Activated CD4-positive, alpha-beta T cell treated with anti-CD3 and anti-CD28 coated beads, Interleukin-2, amount 50 U/mL, for 1 hour (primary cell): ENCODE results near the gene PIK3R5.

Experiments
- DNase-seq: peaks from one replicate; pipeline ENCODE4 v3.0.0-alpha.2; 2020

The PIK3R5 gene

DNA sequence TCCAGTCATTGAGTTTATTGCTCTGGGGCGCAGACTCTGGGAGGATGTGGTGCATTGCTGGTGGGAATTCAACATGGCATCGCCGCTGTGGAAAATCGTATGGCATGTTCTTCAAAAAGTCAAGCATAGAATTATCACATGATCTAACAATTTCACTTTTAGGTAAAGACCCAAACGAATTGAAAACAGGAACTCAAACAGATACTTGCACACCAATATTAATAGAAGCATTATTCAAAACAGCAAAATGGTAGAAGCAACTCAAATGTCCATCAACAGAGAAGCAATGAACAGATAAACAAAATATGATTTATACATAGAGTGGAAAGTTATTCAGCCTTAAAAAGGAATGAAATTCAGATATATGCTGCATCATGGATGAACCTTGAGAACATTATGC lies 113.9 kb downstream of the PIK3R5 start:
- no peak for DNase-seq

DNA sequence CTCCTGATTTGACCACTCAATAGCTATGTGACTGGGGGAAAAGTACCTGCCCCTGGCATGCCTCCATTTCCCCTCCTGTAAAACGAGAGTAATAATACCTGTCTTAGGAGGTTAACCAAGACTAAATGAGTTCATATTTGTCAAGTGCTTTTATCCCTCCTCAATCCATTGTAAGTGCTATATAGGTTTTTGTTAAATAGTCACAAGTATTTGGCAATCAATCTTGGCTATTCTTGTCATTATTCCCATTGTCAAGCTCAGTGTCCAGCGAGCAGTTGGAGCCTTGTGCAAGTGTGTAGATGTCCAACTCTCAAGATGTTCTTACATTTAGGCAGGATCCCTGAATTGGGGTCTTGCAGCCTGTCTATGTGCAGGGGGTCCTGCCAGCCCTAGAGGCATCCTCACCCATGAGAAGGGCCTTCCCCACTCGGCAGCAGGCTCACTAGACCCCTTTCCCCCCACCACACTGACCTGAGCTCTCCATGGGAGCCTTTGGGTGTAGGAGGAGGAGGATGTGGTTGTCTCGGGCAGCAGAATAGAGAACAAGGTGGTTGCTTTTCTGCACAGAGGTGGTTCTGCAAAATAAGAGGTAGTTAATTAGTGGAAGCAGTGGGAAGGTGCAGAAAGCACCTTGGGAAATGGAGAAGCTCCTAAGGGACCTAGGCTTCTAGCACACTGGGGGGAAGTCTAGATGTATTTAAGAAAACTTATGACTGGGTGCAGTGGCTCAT lies 116.0 kb downstream of the PIK3R5 start:
- no peak for DNase-seq

- DNase-seq, result no peak
Measured at GRCh38 chr17:8847891-8848290, 117.6 kb downstream of the PIK3R5 start.

GRCh38 chr17:8846768-8847211 lies 118.7 kb downstream of the PIK3R5 start:
- no peak for DNase-seq

GRCh38 chr17:8844229-8845218 lies 121.0 kb downstream of the PIK3R5 start:
- no peak for DNase-seq

DNA sequence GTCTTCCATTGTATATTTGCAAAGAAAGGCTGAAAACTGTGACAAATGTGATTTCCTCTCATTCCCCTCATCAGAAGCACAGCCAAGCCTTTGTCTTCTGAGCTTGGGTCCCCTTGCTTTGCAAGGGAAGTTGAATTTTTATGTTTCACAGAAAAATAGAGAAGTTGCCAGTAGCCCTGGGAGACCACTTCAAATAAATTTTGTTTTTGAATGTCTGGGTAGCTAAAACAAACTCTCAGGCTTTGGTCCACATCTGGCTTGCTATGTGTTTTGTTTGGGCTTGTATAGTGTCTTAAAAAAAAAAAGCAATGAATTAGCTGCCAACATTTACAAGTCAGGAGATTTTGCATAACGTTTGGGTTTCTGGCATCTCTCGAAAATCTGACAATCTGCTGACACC lies 122.2 kb downstream of the PIK3R5 start:
- no peak for DNase-seq

DNA sequence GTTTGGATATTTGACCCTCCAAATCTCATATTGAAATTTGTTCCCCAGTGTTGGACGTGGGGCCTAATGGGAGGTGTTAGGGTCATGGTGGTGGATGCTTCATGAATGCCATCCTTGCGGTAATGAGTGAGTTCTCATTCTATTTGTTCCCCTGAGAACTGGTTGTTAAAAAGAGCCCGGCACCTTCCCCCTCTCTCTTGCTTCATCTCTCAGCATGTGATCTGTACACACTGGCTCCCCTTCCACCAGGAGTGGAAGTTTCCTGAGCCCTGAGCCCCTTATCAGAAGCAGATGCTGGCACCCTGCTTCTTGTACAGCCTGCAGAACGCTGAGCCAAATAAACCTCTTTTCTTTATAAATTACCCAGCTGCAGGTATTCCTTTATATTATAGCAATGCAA lies 123.7 kb downstream of the PIK3R5 start:
- no peak for DNase-seq

- no peak for DNase-seq
Measured at GRCh38 chr17:8839410-8839935, 126.0 kb downstream of the PIK3R5 start.

GRCh38 chr17:8838551-8839095 lies 126.9 kb downstream of the PIK3R5 start:
- DNase-seq, result no peak

- no peak for DNase-seq
Measured at GRCh38 chr17:8837563-8838075, 127.9 kb downstream of the PIK3R5 start.

GRCh38 chr17:8836821-8837562 lies 128.5 kb downstream of the PIK3R5 start:
- no peak for DNase-seq

DNA sequence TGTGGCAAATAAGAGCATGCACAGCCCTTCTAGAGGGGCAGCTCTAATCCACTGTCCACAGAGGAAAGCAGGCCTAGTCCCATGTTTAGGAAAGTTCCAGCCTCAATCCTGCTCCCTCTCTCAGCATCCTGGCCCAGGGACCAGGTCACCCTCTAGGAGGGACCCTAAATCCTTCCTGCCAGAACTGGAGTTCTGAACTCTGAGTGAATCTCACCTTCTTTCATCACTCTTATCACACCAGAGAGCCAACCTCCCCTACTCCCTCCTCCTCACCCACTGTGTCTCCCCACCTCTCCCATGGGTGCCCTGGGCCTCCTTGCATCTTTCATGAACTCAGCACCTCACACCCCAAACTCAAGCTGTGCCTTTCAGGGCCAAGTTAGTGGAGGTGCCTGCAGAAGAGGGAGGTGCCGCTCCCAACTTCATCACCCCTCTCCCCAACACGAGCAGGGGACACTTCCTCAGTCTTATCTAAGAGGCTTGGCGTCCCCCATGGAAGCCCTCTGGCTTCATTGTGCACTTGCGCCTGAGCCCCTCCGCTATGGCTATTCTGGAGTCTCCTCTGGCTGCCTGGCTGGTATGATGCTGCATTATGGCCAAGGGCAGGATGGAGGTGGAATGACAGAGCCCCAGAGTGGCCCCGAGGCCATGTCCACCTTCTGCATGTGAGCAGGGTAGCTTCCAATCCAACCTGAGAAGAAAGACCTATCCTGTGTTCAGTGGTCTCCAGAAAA lies 129.7 kb downstream of the PIK3R5 start:
- no peak for DNase-seq

- no peak for DNase-seq
Measured at GRCh38 chr17:8835106-8835505, 130.4 kb downstream of the PIK3R5 start.

GRCh38 chr17:8832711-8833352 lies 132.7 kb downstream of the PIK3R5 start:
- DNase-seq, result peak; percentile 16

DNA sequence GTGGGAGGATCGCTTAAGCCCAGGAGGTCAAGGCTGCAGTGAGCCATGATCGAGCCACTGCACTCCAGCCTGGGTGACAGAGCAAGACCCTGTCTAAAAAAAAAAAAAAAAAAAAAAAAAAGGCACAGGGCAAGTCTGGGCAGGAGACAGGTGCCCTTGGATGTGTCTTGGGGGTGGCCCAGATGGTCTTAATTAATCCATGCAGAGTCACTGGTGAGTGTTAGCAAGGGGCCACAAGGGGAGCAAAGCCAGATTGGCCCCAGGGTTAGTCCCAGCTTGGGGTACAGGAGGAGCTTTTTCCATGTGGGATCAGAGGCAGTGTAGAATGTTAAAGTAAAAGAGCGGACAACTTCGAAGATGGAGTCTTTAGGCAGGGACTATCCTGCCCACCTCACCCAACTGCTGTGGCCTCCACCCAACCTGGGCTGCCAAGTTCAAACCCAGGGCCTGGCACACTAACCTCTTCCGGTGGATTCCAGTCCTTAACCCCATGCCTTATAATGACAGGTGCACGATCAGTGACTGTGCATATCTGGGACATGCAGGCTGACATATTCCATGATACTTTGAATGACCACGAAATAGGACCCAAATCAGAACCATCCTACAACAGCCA lies 134.2 kb downstream of the PIK3R5 start:
- DNase-seq, result no peak

- DNase-seq, result no peak
Measured at GRCh38 chr17:8830141-8830540, 135.4 kb downstream of the PIK3R5 start.

DNA sequence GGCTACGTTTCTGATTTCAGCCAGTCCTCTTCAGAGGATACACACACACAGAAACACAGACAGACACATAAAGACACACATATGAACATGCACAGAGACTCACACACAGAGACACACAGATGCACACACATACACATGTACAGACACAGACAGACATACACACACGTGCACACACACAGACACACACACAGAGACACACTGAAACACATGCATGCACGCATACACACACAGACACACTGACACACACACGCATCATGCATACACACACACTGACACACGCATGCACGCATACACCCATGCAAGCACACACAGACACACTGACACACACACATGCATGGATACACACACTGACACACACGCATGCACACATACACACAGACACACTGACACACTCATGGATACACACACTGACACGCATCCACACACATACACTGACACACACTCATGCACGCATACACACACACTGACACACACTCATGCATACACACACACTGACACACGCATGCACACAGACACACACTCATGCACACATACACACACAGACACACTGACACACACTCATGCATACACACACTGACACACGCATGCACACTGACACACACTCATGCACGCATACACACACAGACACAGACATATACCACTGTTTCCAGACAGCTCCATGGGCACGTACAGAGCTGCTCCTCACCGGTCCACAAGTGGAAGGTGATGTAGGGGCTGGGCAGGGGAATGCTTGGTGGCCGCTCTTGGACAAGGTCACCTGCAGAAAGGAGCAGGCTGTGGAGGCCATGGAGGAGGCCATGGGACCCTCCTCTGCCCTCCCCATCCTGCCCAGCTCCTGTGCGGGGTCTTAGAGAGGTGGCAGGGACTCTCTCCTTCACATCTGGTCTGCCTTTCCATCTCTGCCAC lies 136.2 kb downstream of the PIK3R5 start:
- DNase-seq, result no peak
